ENCODE data around the gene TMEM9B.

DNA sequence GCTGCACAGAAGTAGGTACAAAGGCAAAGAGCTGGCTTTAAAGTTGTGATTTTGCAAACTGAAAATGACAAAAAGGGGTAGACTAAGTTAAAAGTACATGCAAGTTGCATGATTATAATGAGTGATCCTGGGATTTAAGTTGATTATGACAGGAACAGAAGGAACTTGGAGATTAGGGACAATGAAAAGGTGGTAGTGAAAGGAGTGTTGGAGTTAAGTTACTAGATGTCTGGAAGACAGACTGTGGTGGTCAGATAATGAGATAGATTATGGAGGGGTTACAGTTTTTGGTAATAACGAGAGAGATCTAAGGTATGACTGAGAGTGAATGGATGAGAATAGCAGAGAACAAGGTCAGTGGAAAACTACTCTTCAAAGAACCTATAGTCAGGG, 7.7 kb upstream of the TMEM9B start:
- TF ChIP-seq, protein P1, sequence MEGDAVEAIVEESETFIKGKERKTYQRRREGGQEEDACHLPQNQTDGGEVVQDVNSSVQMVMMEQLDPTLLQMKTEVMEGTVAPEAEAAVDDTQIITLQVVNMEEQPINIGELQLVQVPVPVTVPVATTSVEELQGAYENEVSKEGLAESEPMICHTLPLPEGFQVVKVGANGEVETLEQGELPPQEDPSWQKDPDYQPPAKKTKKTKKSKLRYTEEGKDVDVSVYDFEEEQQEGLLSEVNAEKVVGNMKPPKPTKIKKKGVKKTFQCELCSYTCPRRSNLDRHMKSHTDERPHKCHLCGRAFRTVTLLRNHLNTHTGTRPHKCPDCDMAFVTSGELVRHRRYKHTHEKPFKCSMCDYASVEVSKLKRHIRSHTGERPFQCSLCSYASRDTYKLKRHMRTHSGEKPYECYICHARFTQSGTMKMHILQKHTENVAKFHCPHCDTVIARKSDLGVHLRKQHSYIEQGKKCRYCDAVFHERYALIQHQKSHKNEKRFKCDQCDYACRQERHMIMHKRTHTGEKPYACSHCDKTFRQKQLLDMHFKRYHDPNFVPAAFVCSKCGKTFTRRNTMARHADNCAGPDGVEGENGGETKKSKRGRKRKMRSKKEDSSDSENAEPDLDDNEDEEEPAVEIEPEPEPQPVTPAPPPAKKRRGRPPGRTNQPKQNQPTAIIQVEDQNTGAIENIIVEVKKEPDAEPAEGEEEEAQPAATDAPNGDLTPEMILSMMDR (conservative IDR thresholded peaks at IDR 0.05 in 1 of 2, IDR thresholded peaks at IDR 0.05 in 1 of 2; ENCODE audit: low read depth in 1 of 2, low read length in 2 of 2): no peak
- no peak for TF ChIP-seq EZH2 (IDR thresholded peaks at IDR 0.05; ENCODE audit: low read length, missing control alignments)

Data from fibroblast of lung (primary cell).